GM13977 (cell line): ENCODE measurements around the gene ABCA2.

Experiments
- DNase-seq: peaks from one replicate; pipeline ENCODE4 v3.0.0; 2012; ENCODE audit warnings: low spot score
- CTCF ChIP-seq: IDR thresholded peaks from 2 replicates; pipeline ENCODE4 v1.5.1; 2012; ENCODE audit warnings: mild to moderate bottlenecking, control low read depth; ENCODE audit not compliant: insufficient read depth; ENCODE audit errors: extremely low read depth, missing control alignments
- in situ Hi-C: fragments of 300-500 bp; cut with MboI; formaldehyde crosslinking; loops from one replicate; pipeline ENCODE4 v1.12.0; 2022; ENCODE audit warnings: low sequenced_read_pairs, low pct_unique_long_range_greater_than_20kb, mixed read lengths, inconsistent platforms; ENCODE audit not compliant: unreplicated experiment

Gene ABCA2

DNA sequence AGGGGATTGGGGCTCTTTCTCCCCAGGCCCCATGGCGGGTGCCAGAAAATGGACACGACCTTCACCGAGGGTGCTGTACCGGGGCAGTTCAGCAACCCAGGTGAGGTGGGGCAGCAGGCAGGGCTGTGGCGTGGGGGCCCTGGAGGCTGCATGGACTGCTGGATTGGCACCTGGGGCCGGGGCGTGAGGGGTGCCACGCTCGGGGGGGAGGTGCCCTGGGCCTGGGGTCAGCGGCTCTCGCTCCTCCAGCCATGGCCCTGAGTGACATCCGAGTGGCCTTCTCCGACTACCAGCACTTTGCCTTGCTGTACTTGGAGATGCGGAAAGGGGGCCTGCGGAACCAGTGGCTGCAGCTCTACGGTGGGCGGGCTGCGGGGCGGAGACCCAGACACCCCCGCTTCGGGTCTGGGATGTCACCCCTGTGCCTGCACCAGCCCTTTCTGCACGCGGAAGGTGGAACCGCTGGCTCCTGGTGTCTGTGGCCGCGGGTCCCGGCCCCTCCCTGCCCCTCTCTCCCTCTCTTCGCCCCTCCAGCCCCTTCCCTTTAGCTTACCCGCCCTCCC is 43.5 kb downstream of the ABCA2 start:
- DNase-seq: no peak
- TF ChIP-seq CTCF: no peak
- in situ Hi-C loops: no loop called here

- in situ Hi-C loops: no loop called here
- DNase-seq: no peak
- no peak for TF ChIP-seq CTCF
Measured at GRCh38 chr9:136983656-136984314, 44.3 kb downstream of the ABCA2 start.

DNA sequence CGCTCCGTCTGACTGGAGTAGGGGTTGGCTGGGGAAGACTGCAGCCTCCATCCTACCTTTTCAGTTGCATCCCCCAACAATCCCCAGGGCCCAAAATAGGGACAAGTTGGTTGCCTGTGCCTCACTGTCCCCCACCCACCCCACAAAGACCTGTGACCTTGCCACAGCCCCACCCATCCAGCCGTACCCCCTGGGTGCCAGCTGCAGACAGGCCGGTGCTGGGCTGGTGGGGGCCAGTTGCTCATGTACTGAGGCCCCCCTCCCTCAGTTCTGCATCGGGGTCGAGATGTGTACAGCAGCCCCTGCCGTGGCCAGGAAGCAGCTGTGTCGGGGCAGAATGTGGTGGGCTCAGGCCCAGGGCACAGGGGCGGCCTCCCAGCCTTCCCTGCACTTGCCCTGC is 44.9 kb downstream of the ABCA2 start:
- no peak for TF ChIP-seq CTCF
- DNase-seq: no peak
- in situ Hi-C loops: no loop called here

GRCh38 chr9:136982232-136983051 is 45.6 kb downstream of the ABCA2 start, which contains the start of gene LCNL1:
TSS of gene LCNL1 (plus strand) at chr9:136982993. CDS start at chr9:136983587, 594 bp downstream.
- no peak for DNase-seq
- TF ChIP-seq CTCF: no peak
- in situ Hi-C loops: no loop called here

- no peak for TF ChIP-seq CTCF
- in situ Hi-C loops: no loop called here
- no peak for DNase-seq
Measured at GRCh38 chr9:136981588-136982231, 46.3 kb downstream of the ABCA2 start.

GRCh38 chr9:136980669-136981478 is 47.2 kb downstream of the ABCA2 start:
- DNase-seq: no peak
- in situ Hi-C loops: no loop called here
- TF ChIP-seq CTCF: no peak
